Thymus (tissue), 11 donors: ENCODE results near the gene PIK3R3. TPM values are rescaled to one million over a fixed set of nuclear protein-coding genes. Genes with fewer than 3 reads are reported as not detected.

ENCODE experiments used
- DNase-seq, 9 donors: peaks; one replicate each; pipeline ENCODE4 v3.0.0-alpha.2; 2013; ENCODE audit warnings: low spot score in 9 of 9, low read depth in 6 of 9, missing footprints in 1 of 9
- H3K27ac ChIP-seq, 2 donors: one replicate each; pipeline ENCODE4 v1.5.1; 2013; ENCODE audit warnings: control low read depth in 1 of 2, low read depth in 1 of 2, low read length in 1 of 2, mild to moderate bottlenecking in 1 of 2, moderate library complexity in 1 of 2
- H3K27me3 ChIP-seq, 2 donors: one replicate each; pipeline ENCODE4 v1.5.1; 2013; ENCODE audit warnings: low read length in 1 of 2; ENCODE audit not compliant: control insufficient read depth in 2 of 2, insufficient read depth in 1 of 2
- H3K36me3 ChIP-seq, 2 donors: one replicate each; pipeline ENCODE4 v1.5.1; 2013; ENCODE audit warnings: low read length in 1 of 2, mild to moderate bottlenecking in 1 of 2, moderate library complexity in 1 of 2; ENCODE audit not compliant: control insufficient read depth in 2 of 2, insufficient read depth in 2 of 2
- H3K4me1 ChIP-seq, 2 donors: one replicate each; pipeline ENCODE4 v1.5.1; 2013; ENCODE audit warnings: low read length in 2 of 2; ENCODE audit not compliant: control insufficient read depth in 2 of 2, insufficient read depth in 2 of 2
- H3K4me3 ChIP-seq, 2 donors: one replicate each; pipeline ENCODE4 v1.5.1; 2013; ENCODE audit warnings: low read length in 2 of 2, control low read depth in 1 of 2, mild to moderate bottlenecking in 1 of 2
- H3K9me3 ChIP-seq, 2 donors: one replicate each; pipeline ENCODE4 v1.5.1; 2013; ENCODE audit warnings: low read length in 1 of 2, mild to moderate bottlenecking in 1 of 2; ENCODE audit not compliant: control insufficient read depth in 2 of 2, insufficient read depth in 1 of 2
- WGBS: extraction: QIAGEN DNeasy Blood & Tissue Kit; methylation state at CpG from one replicate; pipeline ENCODE4 v1.1.7; 2013; 5-methylcytosine and 5-hydroxymethylcytosine counted together
- polyA plus RNA-seq: library from polyadenylated mRNA; stranded (reverse); fragments of 200-250 nt; gene quantifications from one replicate; pipeline ENCODE4 v1.2.3, GENCODE V29; 2013
- total RNA-seq: library from RNA; stranded (reverse); fragments of 120-200 nt; gene quantifications from one replicate; pipeline ENCODE4 v1.2.4, GENCODE V29; 2013
- donor health status: healthy.

Gene PIK3R3
- total and polyA plus RNA-seq, 2 donors = 8.9 to 13.3 TPM

DNA sequence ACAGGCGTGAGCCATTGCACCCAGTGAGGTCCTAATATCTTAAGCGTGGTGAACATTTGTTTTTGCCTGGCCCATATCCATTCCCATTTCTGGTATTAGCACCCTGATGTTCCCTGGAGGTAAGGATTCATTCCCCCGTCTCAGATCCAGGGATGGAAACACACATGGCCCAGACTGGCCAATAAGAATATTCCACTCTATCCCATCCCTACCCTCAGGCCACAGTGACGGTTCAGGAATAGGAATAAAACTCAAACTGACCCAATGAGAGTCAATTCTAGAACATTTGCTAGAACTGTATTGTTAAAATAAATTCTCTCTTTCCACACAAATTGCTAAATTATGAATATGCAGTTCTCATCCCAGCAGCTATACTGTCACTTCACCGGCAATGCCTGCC is 76.1 kb downstream of the PIK3R3 start:
- H3K4me3 ChIP-seq = no peak overlapping the region
- H3K4me1 ChIP-seq = no peaks in the 10 kb centered on the region
- no peaks in the 10 kb centered on the region for H3K27me3 ChIP-seq
- 99% methylated on average over 5 of the region's 5 CpGs for WGBS
- peaks cover 13 to 15% of the 10 kb centered on the region in 2 donors for H3K36me3 ChIP-seq
- no peak overlapping the region for H3K27ac ChIP-seq
- no peaks in the 10 kb centered on the region for H3K9me3 ChIP-seq
- no peak for DNase-seq

DNA sequence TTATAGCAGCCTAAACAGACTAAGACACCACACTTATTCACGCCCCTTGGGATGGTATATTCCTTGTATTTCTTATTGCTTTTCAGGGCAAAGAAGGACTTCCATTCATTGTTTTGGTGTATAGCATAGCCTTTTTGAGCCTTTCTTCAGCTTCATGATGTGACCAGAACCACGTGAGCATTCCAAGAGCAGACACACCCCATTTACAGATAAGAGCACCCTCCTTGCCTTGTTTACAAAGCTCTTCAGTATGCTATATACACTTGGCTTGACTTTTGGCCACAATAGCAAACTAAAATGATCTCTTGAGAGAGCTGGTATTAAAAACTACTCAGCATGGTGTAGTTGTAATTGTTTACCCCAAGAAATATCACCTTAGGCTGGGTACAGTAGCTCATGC is 78.7 kb downstream of the PIK3R3 start:
- Histone ChIP-seq H3K27me3 (no peaks in the 10 kb centered on the region), H3K9me3 (no peaks in the 10 kb centered on the region), H3K36me3 (peaks cover 2 to 10% of the 10 kb centered on the region in 2 donors), H3K4me1 (no peaks in the 10 kb centered on the region), H3K4me3 (no peak overlapping the region), H3K27ac (no peak overlapping the region)
- no peak for DNase-seq
- WGBS = 97% methylated on average over 2 of the region's 2 CpGs

- H3K4me1 ChIP-seq = peaks cover 0 to 12% of the 10 kb centered on the region in 2 donors
- H3K27me3 ChIP-seq = no peaks in the 10 kb centered on the region
- no peaks in the 10 kb centered on the region for H3K9me3 ChIP-seq
- no peak overlapping the region for H3K4me3 ChIP-seq
- peaks cover 15 to 16% of the 10 kb centered on the region in 2 donors for H3K36me3 ChIP-seq
- WGBS = 97% methylated on average over 5 of the region's 5 CpGs
- no peak overlapping the region for H3K27ac ChIP-seq
- DNase-seq = no peak
These were observed 88.3 kb downstream of the PIK3R3 start for GRCh38 chr1:46044116-46044515.

DNA sequence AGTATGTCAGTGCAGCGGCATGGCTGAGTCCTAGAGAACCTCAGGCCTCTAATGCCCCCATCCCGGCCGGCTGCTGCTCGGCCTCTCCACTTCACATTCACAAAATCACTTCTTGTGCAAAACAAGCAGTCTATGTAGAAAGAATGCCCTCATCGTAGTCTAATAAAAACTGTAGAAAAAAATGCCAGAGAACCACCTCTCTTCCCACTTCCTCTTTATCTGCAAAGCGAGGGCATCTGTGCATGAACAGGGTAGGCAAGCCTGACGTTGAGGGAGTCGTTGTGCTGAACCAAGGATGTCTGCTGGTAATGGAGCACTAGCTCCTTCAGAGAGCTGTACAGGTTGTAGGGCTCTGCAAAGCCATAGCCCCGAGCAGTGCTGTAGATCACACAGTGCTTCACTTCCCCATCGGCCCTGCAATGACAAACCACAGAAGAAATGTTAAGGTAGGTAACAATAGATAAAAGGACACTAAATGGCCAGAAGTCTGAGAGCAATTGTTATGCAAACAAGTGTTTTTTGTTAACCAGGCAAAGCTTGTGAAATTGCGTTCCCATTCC is 88.9 kb downstream of the PIK3R3 start:
- no peaks in the 10 kb centered on the region for H3K27me3 ChIP-seq
- peaks cover 0 to 12% of the 10 kb centered on the region in 2 donors for H3K4me1 ChIP-seq
- WGBS = 31% methylated on average over 11 of the region's 11 CpGs
- H3K27ac ChIP-seq = no peak overlapping the region
- peaks cover 15 to 16% of the 10 kb centered on the region in 2 donors for H3K36me3 ChIP-seq
- no peak overlapping the region for H3K4me3 ChIP-seq
- no peaks in the 10 kb centered on the region for H3K9me3 ChIP-seq
- peak in 2 of 9 donors; percentile 9 to 41 for DNase-seq

DNA sequence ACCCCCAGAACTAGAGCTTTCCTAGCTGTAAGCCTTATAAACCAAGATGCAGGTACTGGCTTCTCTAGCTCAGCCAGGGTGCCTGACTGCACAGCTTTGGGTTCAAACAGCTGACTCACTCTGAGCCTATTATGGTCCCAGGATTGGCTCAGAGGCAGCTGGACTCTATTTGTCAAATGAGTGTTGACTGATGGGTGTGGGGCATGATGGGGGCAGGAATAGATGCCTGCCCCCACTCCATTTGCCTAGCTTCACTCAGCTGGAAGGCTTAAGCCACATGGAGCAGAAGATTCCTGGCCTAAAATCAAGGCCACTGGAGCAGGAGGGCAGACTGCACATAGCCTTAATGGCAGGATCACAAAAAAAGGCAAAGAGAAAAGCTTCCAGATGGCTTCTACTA is 90.5 kb downstream of the PIK3R3 start:
- Histone ChIP-seq H3K27ac (no peak overlapping the region), H3K9me3 (no peaks in the 10 kb centered on the region), H3K27me3 (no peaks in the 10 kb centered on the region), H3K36me3 (peaks cover 15 to 16% of the 10 kb centered on the region in 2 donors), H3K4me3 (no peak overlapping the region), H3K4me1 (peaks cover 0 to 12% of the 10 kb centered on the region in 2 donors)
- DNase-seq = no peak

- Histone ChIP-seq H3K27me3 (no peaks in the 10 kb centered on the region), H3K9me3 (no peaks in the 10 kb centered on the region), H3K4me1 (peaks cover 0 to 12% of the 10 kb centered on the region in 2 donors), H3K27ac (no peak overlapping the region), H3K36me3 (peaks cover 15 to 16% of the 10 kb centered on the region in 2 donors), H3K4me3 (no peak overlapping the region)
- DNase-seq = no peak
- WGBS = 91% methylated on average over 2 of the region's 2 CpGs
These were observed 90.9 kb downstream of the PIK3R3 start for GRCh38 chr1:46041551-46041950.

GRCh38 chr1:46039571-46040052 is 92.8 kb downstream of the PIK3R3 start:
- H3K27ac ChIP-seq = no peak overlapping the region
- WGBS = 89% methylated on average over 4 of the region's 4 CpGs
- no peak for DNase-seq

DNA sequence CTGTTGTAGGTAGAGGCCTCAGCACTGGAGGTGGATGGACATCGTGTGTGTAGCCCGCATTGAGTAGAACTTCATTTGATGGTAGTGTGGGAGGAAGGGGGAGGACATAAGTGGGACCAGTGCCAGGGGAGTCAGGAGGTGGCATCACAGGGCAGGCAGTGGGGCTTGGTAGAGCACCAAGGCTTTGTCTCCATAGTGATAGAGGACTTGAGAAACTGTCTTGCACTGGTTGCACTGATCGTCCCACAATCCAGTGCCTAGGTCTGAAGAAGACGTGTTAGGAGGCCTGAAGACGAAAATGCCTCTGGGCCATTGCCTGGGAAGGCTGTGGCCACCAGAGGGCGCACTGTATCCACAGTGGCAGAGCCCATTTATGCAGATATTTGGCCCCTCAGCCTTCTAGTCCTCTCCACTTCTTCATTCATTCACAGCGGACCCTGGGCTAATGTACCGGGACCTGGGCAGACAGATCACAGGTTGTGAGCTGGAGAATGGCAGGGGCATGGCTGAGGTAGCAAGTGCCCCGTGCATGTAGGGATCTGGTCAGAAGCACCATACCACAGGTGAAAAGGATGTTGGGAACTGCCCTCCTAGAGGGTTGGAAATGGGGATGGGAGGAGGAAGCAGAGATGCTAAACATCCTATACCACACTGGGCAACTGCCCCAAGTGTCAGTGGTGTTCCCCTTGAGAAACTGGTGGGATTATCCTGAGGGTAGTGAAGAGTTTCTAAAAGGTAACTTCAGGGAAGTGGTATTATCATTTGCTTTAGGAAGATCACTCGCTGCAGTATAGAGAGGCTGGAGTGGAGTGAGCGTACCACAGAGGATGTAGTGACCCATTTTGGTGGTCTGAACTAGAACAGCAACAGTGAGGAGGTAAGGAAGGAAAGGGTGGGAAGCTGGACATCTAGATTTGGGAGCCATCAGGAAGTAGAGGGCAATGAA is 95.3 kb downstream of the PIK3R3 start:
- DNase-seq = peak; percentile 46 to 90 (median 75)
- WGBS = 41% methylated on average over 11 of the region's 11 CpGs
- Histone ChIP-seq H3K4me3 (no peak overlapping the region), H3K9me3 (no peaks in the 10 kb centered on the region), H3K27me3 (no peaks in the 10 kb centered on the region), H3K4me1 (peaks cover 0 to 4% of the 10 kb centered on the region in 2 donors), H3K27ac (no peak overlapping the region), H3K36me3 (peaks cover 6 to 17% of the 10 kb centered on the region in 2 donors)

More at GRCh38 chr1:46039571-46040052, 92.8 kb downstream of the PIK3R3 start:
- Histone ChIP-seq H3K36me3 (peaks cover 14 to 18% of the 10 kb centered on the region in 2 donors), H3K27me3 (no peaks in the 10 kb centered on the region), H3K4me1 (peaks cover 0 to 12% of the 10 kb centered on the region in 2 donors), H3K9me3 (no peaks in the 10 kb centered on the region), H3K4me3 (no peak overlapping the region)
